ENCODE results near the gene DUS4L. TPM values are rescaled to one million over a fixed set of nuclear protein-coding genes. Genes with fewer than 3 reads are reported as not detected.

The DUS4L gene
- total RNA-seq, 1 experiment from 2014 or later: 10.2 TPM

DNA sequence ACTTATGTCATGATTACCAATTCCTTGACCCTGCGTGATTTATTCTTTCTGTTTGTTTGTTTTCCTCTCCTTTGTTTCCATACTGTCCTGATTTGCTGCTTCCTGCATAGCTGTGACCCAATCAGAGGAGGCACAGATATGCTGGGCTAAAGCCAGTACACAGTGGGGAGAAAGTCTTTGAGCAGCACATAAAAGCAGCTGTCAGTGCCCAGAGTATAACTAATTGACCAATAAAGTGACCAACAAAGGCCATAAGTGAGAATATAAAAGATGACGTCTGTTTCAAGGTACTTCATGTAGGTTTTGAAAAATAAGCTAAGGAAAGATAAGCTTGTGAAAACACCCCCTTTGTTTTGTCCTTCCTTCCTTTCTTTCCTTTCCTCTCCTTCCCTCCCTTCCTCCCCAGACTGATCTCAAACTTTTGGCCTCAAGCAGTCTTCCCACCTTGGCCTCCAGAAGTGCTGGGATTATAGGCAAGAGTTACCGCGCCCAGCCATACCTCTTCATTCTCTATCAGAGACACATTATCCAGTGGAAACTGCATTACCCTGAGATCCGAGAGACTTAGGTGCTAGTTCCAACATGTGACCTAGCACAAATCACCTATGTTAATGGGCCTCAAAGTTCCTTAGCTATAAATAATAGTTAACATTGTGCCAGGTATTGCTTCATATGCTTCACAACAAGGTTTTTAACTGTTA, 33.3 kb downstream of the DUS4L start:
- Histone ChIP-seq H3F3A (ENCODE audit: low read length, unreplicated experiment) (no peaks in the 10 kb centered on the region), H3K9me3 (ENCODE audit: low read length) (no peaks in the 10 kb centered on the region), H3K4me2 (ENCODE audit: low read length) (0 out of 2 replicates have a peak overlapping the region, but pooled peaks have one; percentile 40), H3K36me3 (ENCODE audit: low read depth, low read length) (peaks cover 11% of the 10 kb centered on the region), H2AFZ (ENCODE audit: low read length) (no peak overlapping the region), H3K4me1 (ENCODE audit: insufficient read depth, low read length) (peaks cover 33% of the 10 kb centered on the region), H3K27me3 (ENCODE audit: low read length) (no peaks in the 10 kb centered on the region), H3K27ac (ENCODE audit: low read length) (no peak overlapping the region), H3K9me2 (replicated peaks; ENCODE audit: low read length) (no peaks in the 10 kb centered on the region), H3K79me2 (ENCODE audit: low read length) (no peaks in the 10 kb centered on the region), H4K20me1 (ENCODE audit: low read length) (no peaks in the 10 kb centered on the region), H3K9ac (ENCODE audit: low read length) (no peak overlapping the region), H3K4me3 (ENCODE audit: low read length) (no peak overlapping the region)
- TF ChIP-seq EZH2phosphoT487 (IDR thresholded peaks at IDR 0.05; ENCODE audit: borderline replicate concordance, low read length) (no peak), EZH2 (IDR thresholded peaks at IDR 0.05; ENCODE audit: low read length, unreplicated experiment) (no peak)
- TF ChIP-seq, protein P1, sequence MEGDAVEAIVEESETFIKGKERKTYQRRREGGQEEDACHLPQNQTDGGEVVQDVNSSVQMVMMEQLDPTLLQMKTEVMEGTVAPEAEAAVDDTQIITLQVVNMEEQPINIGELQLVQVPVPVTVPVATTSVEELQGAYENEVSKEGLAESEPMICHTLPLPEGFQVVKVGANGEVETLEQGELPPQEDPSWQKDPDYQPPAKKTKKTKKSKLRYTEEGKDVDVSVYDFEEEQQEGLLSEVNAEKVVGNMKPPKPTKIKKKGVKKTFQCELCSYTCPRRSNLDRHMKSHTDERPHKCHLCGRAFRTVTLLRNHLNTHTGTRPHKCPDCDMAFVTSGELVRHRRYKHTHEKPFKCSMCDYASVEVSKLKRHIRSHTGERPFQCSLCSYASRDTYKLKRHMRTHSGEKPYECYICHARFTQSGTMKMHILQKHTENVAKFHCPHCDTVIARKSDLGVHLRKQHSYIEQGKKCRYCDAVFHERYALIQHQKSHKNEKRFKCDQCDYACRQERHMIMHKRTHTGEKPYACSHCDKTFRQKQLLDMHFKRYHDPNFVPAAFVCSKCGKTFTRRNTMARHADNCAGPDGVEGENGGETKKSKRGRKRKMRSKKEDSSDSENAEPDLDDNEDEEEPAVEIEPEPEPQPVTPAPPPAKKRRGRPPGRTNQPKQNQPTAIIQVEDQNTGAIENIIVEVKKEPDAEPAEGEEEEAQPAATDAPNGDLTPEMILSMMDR (conservative IDR thresholded peaks at IDR 0.05; ENCODE audit: low read depth, low read length): no peak
- DNase-seq (no peak), ATAC-seq (no peak)
- ChIA-PET POLR2A (ENCODE audit: unreplicated experiment) (interaction anchor here (0.6 kb wide), 1 partner anchor 49 kb away, joined by 3 read pairs; no protein-coding TSS in a partner anchor), CTCF (no interaction called here)
- no TSS peak for BruUV-seq (replicated peaks)
- intact Hi-C loops (cut with micrococcal nuclease): no loop called here

DNA sequence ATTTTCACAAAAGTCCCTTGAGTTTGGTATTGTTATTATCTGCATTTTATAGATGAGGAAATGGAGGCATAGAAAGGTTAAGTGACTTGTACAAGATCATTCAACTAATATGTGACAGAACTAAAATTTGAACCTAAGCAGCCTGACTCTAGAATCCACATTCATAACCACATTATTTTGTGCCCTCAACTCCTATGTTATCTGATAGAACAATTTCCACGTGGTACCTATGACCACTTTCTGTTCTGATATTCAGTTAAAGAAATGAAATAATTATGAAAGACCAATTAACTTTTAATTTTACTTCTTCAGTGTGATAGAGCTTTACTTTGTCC, 33.8 kb downstream of the DUS4L start:
- Histone ChIP-seq H3K79me2 (ENCODE audit: low read length) (no peaks in the 10 kb centered on the region), H3K36me3 (ENCODE audit: low read depth, low read length) (peaks cover 14% of the 10 kb centered on the region), H3F3A (ENCODE audit: low read length, unreplicated experiment) (no peaks in the 10 kb centered on the region), H3K4me3 (ENCODE audit: low read length) (no peak overlapping the region), H3K4me1 (ENCODE audit: insufficient read depth, low read length) (peaks cover 33% of the 10 kb centered on the region), H4K20me1 (ENCODE audit: low read length) (no peaks in the 10 kb centered on the region), H3K9me3 (ENCODE audit: low read length) (no peaks in the 10 kb centered on the region), H3K4me2 (ENCODE audit: low read length) (no peak overlapping the region), H3K27ac (ENCODE audit: low read length) (no peak overlapping the region), H2AFZ (ENCODE audit: low read length) (no peak overlapping the region), H3K9ac (ENCODE audit: low read length) (no peak overlapping the region), H3K9me2 (replicated peaks; ENCODE audit: low read length) (no peaks in the 10 kb centered on the region), H3K27me3 (ENCODE audit: low read length) (no peaks in the 10 kb centered on the region)
- intact Hi-C loops (cut with micrococcal nuclease): no loop called here
- DNase-seq (no peak), ATAC-seq (no peak)
- TF ChIP-seq EZH2phosphoT487 (IDR thresholded peaks at IDR 0.05; ENCODE audit: borderline replicate concordance, low read length) (no peak), EZH2 (IDR thresholded peaks at IDR 0.05; ENCODE audit: low read length, unreplicated experiment) (no peak)
- BruUV-seq (replicated peaks): no TSS peak
- CTCF ChIA-PET: no interaction called here
- POLR2A ChIA-PET (ENCODE audit: unreplicated experiment): interaction anchor here (0.6 kb wide), 1 partner anchor 48 kb away, joined by 3 read pairs; no protein-coding TSS in a partner anchor

GRCh38 chr7:107597953-107598352, 34.2 kb downstream of the DUS4L start:
- ATAC-seq (no peak), DNase-seq (no peak)
- Histone ChIP-seq H3K36me3 (ENCODE audit: low read depth, low read length) (peaks cover 14% of the 10 kb centered on the region), H3K4me2 (ENCODE audit: low read length) (no peak overlapping the region), H3K27me3 (ENCODE audit: low read length) (no peaks in the 10 kb centered on the region), H3K4me1 (ENCODE audit: insufficient read depth, low read length) (peaks cover 33% of the 10 kb centered on the region), H4K20me1 (ENCODE audit: low read length) (no peaks in the 10 kb centered on the region), H3K9me2 (replicated peaks; ENCODE audit: low read length) (no peaks in the 10 kb centered on the region), H3F3A (ENCODE audit: low read length, unreplicated experiment) (no peaks in the 10 kb centered on the region), H3K4me3 (ENCODE audit: low read length) (no peak overlapping the region), H3K27ac (ENCODE audit: low read length) (no peak overlapping the region), H3K79me2 (ENCODE audit: low read length) (no peaks in the 10 kb centered on the region), H3K9ac (ENCODE audit: low read length) (no peak overlapping the region), H3K9me3 (ENCODE audit: low read length) (no peaks in the 10 kb centered on the region), H2AFZ (ENCODE audit: low read length) (no peak overlapping the region)
- POLR2A ChIA-PET (ENCODE audit: unreplicated experiment): interaction anchor here (0.5 to 0.6 kb wide), 2 partner anchors 35 to 48 kb away, joined by 3 to 22 read pairs; no protein-coding TSS in a partner anchor
- no TSS peak for BruUV-seq (replicated peaks)
- CTCF ChIA-PET: no interaction called here
- TF ChIP-seq, protein P1 (conservative IDR thresholded peaks at IDR 0.05; ENCODE audit: low read depth, low read length): no peak
- TF ChIP-seq EZH2phosphoT487 (IDR thresholded peaks at IDR 0.05; ENCODE audit: borderline replicate concordance, low read length): no peak
- TF ChIP-seq EZH2 (IDR thresholded peaks at IDR 0.05; ENCODE audit: low read length, unreplicated experiment): no peak
- intact Hi-C loops (cut with micrococcal nuclease): loop anchor here (1.0 kb wide), 1 partner anchor 36 kb away; no protein-coding TSS in a partner anchor
